Measurements from ENCODE around the gene C1QTNF2. TPM values are rescaled to one million over a fixed set of nuclear protein-coding genes. Genes with fewer than 3 reads are reported as not detected.

Gene C1QTNF2
- total and polyA plus RNA-seq, 2 donors (not counting 1 experiment from before 2014, with no cell fraction given) = not detected

DNA sequence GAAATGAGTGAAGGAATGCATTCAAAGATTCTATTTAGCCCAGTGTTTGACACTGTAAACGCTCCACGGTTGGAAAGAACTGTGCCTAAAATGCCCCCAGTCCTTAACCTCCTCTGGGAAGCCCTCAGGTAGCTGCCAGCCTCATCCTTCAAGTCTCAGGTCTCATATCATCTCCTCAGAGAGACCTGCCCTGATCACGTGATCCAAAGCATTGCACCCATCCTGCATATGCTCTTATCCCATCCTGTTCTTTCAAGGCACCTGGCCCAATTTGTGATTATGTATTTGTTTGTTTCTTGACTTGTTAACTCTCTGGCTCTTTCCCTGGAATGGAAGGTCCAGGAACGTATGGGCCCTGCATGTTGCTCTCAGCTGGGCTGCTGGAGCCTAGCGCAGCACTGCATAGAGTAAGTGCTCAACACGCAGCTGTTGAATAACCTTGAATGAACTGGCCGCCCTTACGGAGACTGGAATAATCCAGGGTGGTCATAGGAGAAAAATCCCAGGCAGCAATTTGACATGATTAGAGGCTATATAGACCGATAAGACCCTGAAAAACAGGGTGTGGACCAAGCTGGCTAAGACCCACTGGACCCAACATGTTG lies 8.7 kb downstream of the C1QTNF2 start:
- no peaks in the 10 kb centered on the region for H3K4me1 Mint-ChIP-seq
- no peak overlapping the region for H3K27ac ChIP-seq (ENCODE audit: low read length in 2 of 2)
- H3K9me3 Mint-ChIP-seq (ENCODE audit: insufficient read depth) = no peaks in the 10 kb centered on the region
- peaks cover 0 to 3% (median 0%) of the 10 kb centered on the region in 4 experiments for H3K27me3 ChIP-seq (replicated peaks in 1 of 4; ENCODE audit: control extremely low read depth in 1 of 4, control insufficient read depth in 3 of 4, insufficient read depth in 4 of 4, low read length in 3 of 4)
- 86% methylated on average over 8 of the region's 9 CpGs for WGBS (ENCODE audit: insufficient coverage)
- CTCF ChIA-PET = no interaction called here
- H3K4me3 Mint-ChIP-seq = no peak overlapping the region
- H3K4me2 ChIP-seq (replicated peaks; ENCODE audit: low read depth, low read length, poor library complexity, severe bottlenecking) = no peak overlapping the region
- POLR2A ChIA-PET = no interaction called here
- H3K79me2 ChIP-seq (ENCODE audit: control insufficient read depth, insufficient read depth, low read length) = no peaks in the 10 kb centered on the region
- no peak for TF ChIP-seq EZH2 (IDR thresholded peaks at IDR 0.05; ENCODE audit: borderline replicate concordance, insufficient read depth, low read depth, low read length, poor library complexity, severe bottlenecking)
- TF ChIP-seq, protein P1, sequence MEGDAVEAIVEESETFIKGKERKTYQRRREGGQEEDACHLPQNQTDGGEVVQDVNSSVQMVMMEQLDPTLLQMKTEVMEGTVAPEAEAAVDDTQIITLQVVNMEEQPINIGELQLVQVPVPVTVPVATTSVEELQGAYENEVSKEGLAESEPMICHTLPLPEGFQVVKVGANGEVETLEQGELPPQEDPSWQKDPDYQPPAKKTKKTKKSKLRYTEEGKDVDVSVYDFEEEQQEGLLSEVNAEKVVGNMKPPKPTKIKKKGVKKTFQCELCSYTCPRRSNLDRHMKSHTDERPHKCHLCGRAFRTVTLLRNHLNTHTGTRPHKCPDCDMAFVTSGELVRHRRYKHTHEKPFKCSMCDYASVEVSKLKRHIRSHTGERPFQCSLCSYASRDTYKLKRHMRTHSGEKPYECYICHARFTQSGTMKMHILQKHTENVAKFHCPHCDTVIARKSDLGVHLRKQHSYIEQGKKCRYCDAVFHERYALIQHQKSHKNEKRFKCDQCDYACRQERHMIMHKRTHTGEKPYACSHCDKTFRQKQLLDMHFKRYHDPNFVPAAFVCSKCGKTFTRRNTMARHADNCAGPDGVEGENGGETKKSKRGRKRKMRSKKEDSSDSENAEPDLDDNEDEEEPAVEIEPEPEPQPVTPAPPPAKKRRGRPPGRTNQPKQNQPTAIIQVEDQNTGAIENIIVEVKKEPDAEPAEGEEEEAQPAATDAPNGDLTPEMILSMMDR (IDR thresholded peaks at IDR 0.05) = no peak
- no peaks in the 10 kb centered on the region for H3K36me3 ChIP-seq (replicated peaks in 1 of 2; ENCODE audit: control extremely low read depth in 1 of 2, control insufficient read depth in 1 of 2, extremely low read depth in 1 of 2, insufficient read depth in 2 of 2, low read length in 1 of 2)
- ATAC-seq (ENCODE audit: low read depth) = no peak
- no peaks in the 10 kb centered on the region for H4K20me1 ChIP-seq (ENCODE audit: control insufficient read depth, insufficient read depth, low read length, poor library complexity, severe bottlenecking)
- no peak overlapping the region for H3K4me3 ChIP-seq (ENCODE audit: control extremely low read depth in 1 of 5, extremely low read depth in 1 of 5, insufficient read depth in 1 of 5, low read depth in 2 of 5, low read length in 4 of 5)
- no peaks in the 10 kb centered on the region for H3K9me3 ChIP-seq (ENCODE audit: control extremely low read depth in 1 of 3, control insufficient read depth in 2 of 3, insufficient read depth in 1 of 3, low read length in 2 of 3)
- H3K27ac Mint-ChIP-seq = no peak overlapping the region
- peaks cover 17% of the 10 kb centered on the region for H3K27me3 Mint-ChIP-seq
- intact Hi-C loops (cut with micrococcal nuclease) = no loop called here
- no peak overlapping the region for H2AFZ ChIP-seq (ENCODE audit: insufficient read depth, low read depth, low read length, poor library complexity, severe bottlenecking)
- H3K9ac ChIP-seq (ENCODE audit: low read length) = no peak overlapping the region
- DNase-seq = no peak
- H3K4me1 ChIP-seq (ENCODE audit: control insufficient read depth in 2 of 2, insufficient read depth in 2 of 2, low read length in 2 of 2) = no peaks in the 10 kb centered on the region

DNA sequence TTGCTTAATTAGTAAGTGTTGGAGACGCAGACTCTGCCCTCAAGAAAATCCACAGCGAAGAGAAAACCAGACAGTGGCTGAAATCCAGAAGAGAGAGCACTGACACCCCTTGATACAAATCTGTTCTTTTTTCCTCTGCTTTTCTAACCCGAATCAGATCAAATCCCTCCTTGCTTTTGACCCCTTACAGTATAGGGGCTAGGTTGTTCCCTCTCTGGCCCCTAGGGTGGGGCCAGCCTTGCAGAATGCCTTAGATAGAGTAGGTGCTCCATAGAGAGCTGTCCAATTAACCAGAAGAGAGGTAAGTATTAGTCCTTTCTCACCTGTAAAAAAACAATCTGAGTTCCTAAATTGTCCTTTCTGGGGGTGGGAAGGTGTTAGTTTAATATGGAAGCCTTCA lies 10.1 kb downstream of the C1QTNF2 start:
- Mint-ChIP-seq H3K9me3 (ENCODE audit: insufficient read depth) (no peaks in the 10 kb centered on the region), H3K4me1 (no peaks in the 10 kb centered on the region), H3K27me3 (peaks cover 17% of the 10 kb centered on the region), H3K27ac (no peak overlapping the region), H3K4me3 (no peak overlapping the region)
- no peak for ATAC-seq (ENCODE audit: low read depth)
- no peak overlapping the region for H3K4me2 ChIP-seq (replicated peaks; ENCODE audit: low read depth, low read length, poor library complexity, severe bottlenecking)
- no peak overlapping the region for H3K4me3 ChIP-seq (ENCODE audit: control extremely low read depth in 1 of 5, extremely low read depth in 1 of 5, insufficient read depth in 1 of 5, low read depth in 2 of 5, low read length in 4 of 5)
- H3K9me3 ChIP-seq (ENCODE audit: control extremely low read depth in 1 of 3, control insufficient read depth in 2 of 3, insufficient read depth in 1 of 3, low read length in 2 of 3) = no peaks in the 10 kb centered on the region
- ChIA-PET POLR2A (no interaction called here), CTCF (no interaction called here)
- WGBS (ENCODE audit: insufficient coverage) = no CpG with 5 or more reads among the region's 3 CpGs
- no peaks in the 10 kb centered on the region for H3K36me3 ChIP-seq (replicated peaks in 1 of 2; ENCODE audit: control extremely low read depth in 1 of 2, control insufficient read depth in 1 of 2, extremely low read depth in 1 of 2, insufficient read depth in 2 of 2, low read length in 1 of 2)
- H3K27me3 ChIP-seq (replicated peaks in 1 of 4; ENCODE audit: control extremely low read depth in 1 of 4, control insufficient read depth in 3 of 4, insufficient read depth in 4 of 4, low read length in 3 of 4) = no peaks in the 10 kb centered on the region
- no peak overlapping the region for H3K27ac ChIP-seq (ENCODE audit: low read length in 2 of 2)
- no peaks in the 10 kb centered on the region for H3K4me1 ChIP-seq (ENCODE audit: control insufficient read depth in 2 of 2, insufficient read depth in 2 of 2, low read length in 2 of 2)
- no peaks in the 10 kb centered on the region for H3K79me2 ChIP-seq (ENCODE audit: control insufficient read depth, insufficient read depth, low read length)
- TF ChIP-seq, protein P1 (IDR thresholded peaks at IDR 0.05) = no peak
- no peaks in the 10 kb centered on the region for H4K20me1 ChIP-seq (ENCODE audit: control insufficient read depth, insufficient read depth, low read length, poor library complexity, severe bottlenecking)
- DNase-seq = no peak
- H2AFZ ChIP-seq (ENCODE audit: insufficient read depth, low read depth, low read length, poor library complexity, severe bottlenecking) = no peak overlapping the region
- intact Hi-C loops (cut with micrococcal nuclease) = no loop called here
- no peak overlapping the region for H3K9ac ChIP-seq (ENCODE audit: low read length)

All from B cell (primary cell).